Gastrocnemius medialis (tissue), 4 donors: ENCODE data around the gene RBM47. TPM values are rescaled to one million over a fixed set of nuclear protein-coding genes. Genes with fewer than 3 reads are reported as not detected.
"Not testable (repeated sequence)": the region's sequence is repeated elsewhere in the genome, so short reads cannot be mapped to it uniquely, and the experiment has no call there.

Source experiments
- ATAC-seq, 2 donors: fragments of 150-250 bp; one replicate each; pipeline ENCODE4 v1.9.1; 2016
- DNase-seq, 2 donors: peaks; one replicate each; pipeline ENCODE4 v3.0.0-alpha.2; 2019
- H3K27ac ChIP-seq, 4 donors: fragments of 200-600 bp; sonication (generic); 1 replicate in 1 of 4; 2 replicates in 3 of 4; pipeline ENCODE4 v1.5.1; 2016 to 2018; ENCODE audit warnings: mild to moderate bottlenecking in 2 of 4, moderate library complexity in 1 of 4
- H3K27me3 ChIP-seq, 3 donors: fragments of 200-600 bp; sonication (generic) in 2 of 3; 1 replicate in 1 of 3; 2 replicates in 2 of 3; pipeline versions ENCODE4 v1.5.1 to v1.6.0; 2016 to 2019; ENCODE audit warnings: mild to moderate bottlenecking in 1 of 3, moderate library complexity in 1 of 3
- H3K36me3 ChIP-seq, 2 donors: fragments of 200-600 bp; sonication (generic) in 1 of 2; one replicate each; pipeline ENCODE4 v1.5.1; 2017 to 2018
- H3K4me1 ChIP-seq, 2 donors: fragments of 200-600 bp; sonication (generic) in 1 of 2; one replicate each; pipeline ENCODE4 v1.5.1; 2016 to 2017; ENCODE audit warnings: mild to moderate bottlenecking in 2 of 2
- H3K4me3 ChIP-seq, 4 donors: fragments of 200-600 bp; sonication (generic) in 3 of 4; 1 replicate in 1 of 4; 2 replicates in 3 of 4; pipeline ENCODE4 v1.5.1; 2016 to 2019; ENCODE audit warnings: mild to moderate bottlenecking in 2 of 4
- H3K9me3 ChIP-seq, 3 donors: fragments of 200-600 bp; sonication (generic) in 2 of 3; 1 replicate in 1 of 3; 2 replicates in 2 of 3; pipeline ENCODE4 v1.5.1; 2016 to 2019
- CTCF ChIP-seq, 5 experiments: fragments of 450-650 bp in 3 of 5; fragments of 200-600 bp in 2 of 5; sonication (generic) in 2 of 5; IDR thresholded peaks in 4 of 5; conservative IDR thresholded peaks in 1 of 5; 1 replicate in 4 of 5; 2 replicates in 1 of 5; pipeline ENCODE4 v1.5.1; 2016 to 2019; ENCODE audit warnings: antibody characterized with exemption in 5 of 5, mild to moderate bottlenecking in 3 of 5, moderate library complexity in 3 of 5
- POLR2A ChIP-seq, 2 donors: fragments of 450-650 bp; IDR thresholded peaks; one replicate each; pipeline ENCODE4 v1.6.1; 2017; ENCODE audit warnings: antibody characterized with exemption in 2 of 2, mild to moderate bottlenecking in 2 of 2, moderate library complexity in 2 of 2
- in situ Hi-C, 4 donors: fragments of 200-750 bp; cut with MboI; loops; one replicate each; pipeline versions ENCODE4 v1.15.0 to v1.8.0; 2017; ENCODE audit warnings: low sequenced_read_pairs in 4 of 4
- intact Hi-C: fragments of 100-400 bp; cut with DNase I; formaldehyde crosslinking; loops from one replicate; pipeline ENCODE4 v1.15.1; 2023; ENCODE audit warnings: low total_unique reads
- total RNA-seq, 4 donors: library from RNA; depleted of rRNA; stranded (reverse); fragments of >200 nt; gene quantifications; one replicate each; pipeline versions ENCODE4 v1.1.0 to v1.2.3, GENCODE V29; 2016

Gene RBM47
- total RNA-seq, 4 donors from 2014 or later, result 1.5 to 8.7 (median 4.3) TPM

DNA sequence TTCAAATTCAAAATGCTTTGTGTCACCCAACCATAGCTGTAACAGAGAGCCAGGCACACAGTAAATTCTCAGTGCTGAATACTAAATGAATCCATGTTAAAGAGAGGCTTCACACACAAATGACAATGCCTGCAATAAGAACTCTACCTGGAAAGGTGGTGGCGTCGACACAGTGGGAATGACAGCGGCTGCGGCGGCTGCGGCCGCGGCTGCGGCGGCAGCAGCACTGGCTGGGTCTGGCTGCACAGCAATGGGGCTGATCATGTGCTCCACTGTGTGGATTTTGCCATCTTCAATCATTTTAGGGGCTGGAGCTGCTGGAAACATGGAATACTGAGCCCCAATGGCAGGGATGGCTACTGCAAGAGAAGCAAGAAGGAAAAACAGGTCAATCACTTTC, 197.2 kb downstream of the RBM47 start:
- no peaks in the 10 kb centered on the region for H3K9me3 ChIP-seq
- TF ChIP-seq CTCF (IDR thresholded peaks at IDR 0.05 in 4 of 5, conservative IDR thresholded peaks at IDR 0.05 in 1 of 5) (no peak), POLR2A (IDR thresholded peaks at IDR 0.05) (no peak)
- in situ Hi-C loops, result no loop called here
- no peaks in the 10 kb centered on the region for H3K27me3 ChIP-seq
- DNase-seq (no peak), ATAC-seq (no peak)
- no peak overlapping the region for H3K4me3 ChIP-seq
- H3K27ac ChIP-seq, result no peak overlapping the region
- intact Hi-C loops, result no loop called here
- no peaks in the 10 kb centered on the region for H3K4me1 ChIP-seq
- no peaks in the 10 kb centered on the region for H3K36me3 ChIP-seq

DNA sequence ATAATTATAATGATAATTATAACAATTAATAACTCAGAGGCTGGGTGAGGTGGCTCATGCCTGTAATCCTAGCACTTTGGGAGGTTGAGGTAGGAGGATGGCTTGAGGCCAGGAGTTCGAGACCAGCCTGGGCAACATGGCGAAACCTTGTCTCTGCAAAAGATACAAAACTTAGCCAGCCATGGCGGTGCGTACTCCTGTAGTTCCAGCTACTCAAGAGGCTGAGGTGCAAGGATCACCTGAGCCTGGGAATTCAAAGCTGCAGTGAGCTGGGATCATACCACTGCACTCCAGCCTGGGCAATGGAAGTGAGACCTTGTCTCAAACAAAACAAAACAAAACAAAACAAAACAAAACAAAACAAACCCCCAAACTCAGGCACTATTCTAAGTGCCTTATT, 201.8 kb downstream of the RBM47 start:
- H3K36me3 ChIP-seq, result not testable (repeated sequence)

GRCh38 chr4:40427128-40427527, 202.5 kb downstream of the RBM47 start:
- in situ Hi-C loops, result no loop called here
- no peaks in the 10 kb centered on the region for H3K4me1 ChIP-seq
- ATAC-seq (no peak), DNase-seq (no peak)
- no peak overlapping the region for H3K4me3 ChIP-seq
- H3K27me3 ChIP-seq, result peaks cover 0 to 3% (median 0%) of the 10 kb centered on the region in 3 donors
- no peak overlapping the region for H3K27ac ChIP-seq
- intact Hi-C loops, result no loop called here
- H3K36me3 ChIP-seq, result no peaks in the 10 kb centered on the region
- TF ChIP-seq CTCF (IDR thresholded peaks at IDR 0.05 in 4 of 5, conservative IDR thresholded peaks at IDR 0.05 in 1 of 5) (no peak), POLR2A (IDR thresholded peaks at IDR 0.05) (no peak)
- no peaks in the 10 kb centered on the region for H3K9me3 ChIP-seq

More for the DNA sequence above, 201.8 kb downstream of the RBM47 start:
- in situ Hi-C loops, intact Hi-C loops, H3K27me3 ChIP-seq, H3K27ac ChIP-seq, H3K4me1 ChIP-seq, H3K9me3 ChIP-seq, ATAC-seq, DNase-seq, H3K4me3 ChIP-seq: not testable (repeated sequence)

DNA sequence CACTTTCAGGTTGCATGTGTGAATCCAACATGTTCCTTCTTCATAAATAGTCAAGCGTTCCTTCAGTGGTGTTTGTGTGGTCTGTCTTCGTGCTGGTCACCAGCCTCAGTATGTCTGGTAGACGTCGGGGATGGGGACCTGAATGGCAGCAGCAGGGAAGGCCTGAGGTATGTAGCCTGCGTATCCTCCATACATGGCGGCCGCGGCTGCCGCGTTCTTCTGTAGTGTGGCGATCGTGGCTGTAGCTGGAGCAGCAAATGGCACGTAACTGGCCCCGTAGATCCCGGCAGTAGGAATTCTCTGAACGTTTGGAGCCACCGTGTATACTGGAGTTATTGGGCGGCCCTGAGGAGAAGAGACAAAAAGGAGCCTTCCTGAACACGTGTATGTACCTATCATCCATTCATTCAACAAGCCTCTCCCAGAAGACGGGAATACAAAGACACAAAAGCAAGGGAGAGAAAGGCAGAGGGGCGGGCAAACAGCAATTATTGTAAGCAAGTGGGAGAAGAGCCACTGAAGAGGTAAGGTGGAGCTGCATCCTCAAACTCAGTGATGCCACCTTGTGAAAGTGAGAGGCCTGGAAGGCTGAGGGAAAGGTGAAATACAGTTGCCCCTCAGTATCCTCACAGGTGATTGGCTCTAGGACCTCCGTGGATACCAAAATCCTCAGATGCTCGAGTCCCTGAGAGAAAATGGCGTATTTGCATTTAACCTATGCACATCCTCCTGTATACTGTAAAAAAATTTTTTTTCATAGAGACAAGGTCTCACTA, 203.7 kb downstream of the RBM47 start:
- in situ Hi-C loops, result no loop called here
- Histone ChIP-seq H3K27me3 (peaks cover 0 to 3% (median 0%) of the 10 kb centered on the region in 3 donors), H3K36me3 (no peaks in the 10 kb centered on the region), H3K4me1 (no peaks in the 10 kb centered on the region), H3K9me3 (no peaks in the 10 kb centered on the region), H3K4me3 (no peak overlapping the region), H3K27ac (no peak overlapping the region)
- TF ChIP-seq CTCF (IDR thresholded peaks at IDR 0.05 in 4 of 5, conservative IDR thresholded peaks at IDR 0.05 in 1 of 5) (no peak), POLR2A (IDR thresholded peaks at IDR 0.05) (no peak)
- ATAC-seq, result no peak
- no peak for DNase-seq
- intact Hi-C loops, result no loop called here

DNA sequence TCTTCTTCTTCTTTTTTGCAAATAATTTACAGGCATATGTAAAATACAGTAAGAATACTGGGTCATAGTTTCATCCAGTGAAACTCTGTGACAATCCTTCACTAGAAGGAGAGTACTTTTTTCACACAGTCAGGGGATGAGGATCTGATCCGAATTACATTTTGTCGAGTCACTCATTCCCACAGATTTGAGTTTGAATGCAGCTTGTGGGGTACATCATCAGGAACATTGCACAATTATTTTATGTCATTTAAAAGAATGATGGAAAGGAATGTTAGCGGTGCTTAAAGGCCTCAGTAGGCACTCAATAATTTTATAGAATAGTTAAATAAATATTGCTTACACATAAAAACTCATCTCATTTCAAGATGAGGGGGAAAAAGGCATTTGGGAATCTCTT, 205.9 kb downstream of the RBM47 start:
- ATAC-seq, result no peak
- Histone ChIP-seq H3K4me3 (no peak overlapping the region), H3K36me3 (no peaks in the 10 kb centered on the region), H3K27ac (no peak overlapping the region), H3K9me3 (no peaks in the 10 kb centered on the region), H3K4me1 (no peaks in the 10 kb centered on the region), H3K27me3 (peaks cover 0 to 3% (median 0%) of the 10 kb centered on the region in 3 donors)
- TF ChIP-seq POLR2A (IDR thresholded peaks at IDR 0.05) (no peak), CTCF (IDR thresholded peaks at IDR 0.05 in 4 of 5, conservative IDR thresholded peaks at IDR 0.05 in 1 of 5) (no peak)
- in situ Hi-C loops, result no loop called here
- no peak for DNase-seq
- intact Hi-C loops, result no loop called here
